HG02759 (cell line): ENCODE measurements around the gene HSPB3.
A peak's percentile ranks its signal among the peaks of the same experiment; 100 is the strongest.
"Not testable (repeated sequence)": the region's sequence is repeated elsewhere in the genome, so short reads cannot be mapped to it uniquely, and the experiment has no call there.

Source experiments
- ATAC-seq: cut with Tn5 transposase; IDR thresholded peaks from one replicate; pipeline ENCODE4 v1.9.1; 2021; ENCODE audit warnings: mild to moderate bottlenecking, moderate library complexity; ENCODE audit not compliant: unreplicated experiment

Gene HSPB3

GRCh38 chr5:54455413-54456157 is at the start of gene HSPB3:
Gene HSPB3 (plus strand): TSS chr5:54455699. CDS start chr5:54455790, 91 bp downstream.
- no peak for ATAC-seq

- no peak for ATAC-seq
Observed at GRCh38 chr5:54411176-54411575, 44.3 kb upstream of the HSPB3 start.

- ATAC-seq = no peak
Observed at GRCh38 chr5:54412913-54413312, 42.6 kb upstream of the HSPB3 start.

GRCh38 chr5:54415147-54415546 is 40.4 kb upstream of the HSPB3 start:
- ATAC-seq = no peak

GRCh38 chr5:54415896-54416601 is 39.5 kb upstream of the HSPB3 start:
- no peak for ATAC-seq

- peak; percentile 57 for ATAC-seq
Observed at GRCh38 chr5:54419573-54420423, 35.7 kb upstream of the HSPB3 start.

GRCh38 chr5:54420511-54420910 is 35.0 kb upstream of the HSPB3 start:
- ATAC-seq = not testable (repeated sequence)

- ATAC-seq = no peak
Observed at GRCh38 chr5:54421976-54422375, 33.5 kb upstream of the HSPB3 start.

GRCh38 chr5:54425258-54425657 is 30.2 kb upstream of the HSPB3 start:
- ATAC-seq = no peak

GRCh38 chr5:54426209-54426608 is 29.3 kb upstream of the HSPB3 start:
- no peak for ATAC-seq

GRCh38 chr5:54434650-54435049 is 20.8 kb upstream of the HSPB3 start:
- ATAC-seq = not testable (repeated sequence)

GRCh38 chr5:54438620-54439389 is 16.7 kb upstream of the HSPB3 start:
- ATAC-seq = no peak

GRCh38 chr5:54440456-54440893 is 15.0 kb upstream of the HSPB3 start:
- peak; percentile 83 for ATAC-seq

- no peak for ATAC-seq
Observed at GRCh38 chr5:54442271-54442670, 13.2 kb upstream of the HSPB3 start.

- no peak for ATAC-seq
Observed at GRCh38 chr5:54443270-54443669, 12.2 kb upstream of the HSPB3 start.

- no peak for ATAC-seq
Observed at GRCh38 chr5:54445691-54446378, 9.7 kb upstream of the HSPB3 start.

GRCh38 chr5:54446379-54446732 is 9.1 kb upstream of the HSPB3 start:
- ATAC-seq = no peak

GRCh38 chr5:54449923-54450322 is 5.6 kb upstream of the HSPB3 start:
- no peak for ATAC-seq

- no peak for ATAC-seq
Observed at GRCh38 chr5:54450542-54450941, 5.0 kb upstream of the HSPB3 start.

GRCh38 chr5:54453046-54453445 is 2.5 kb upstream of the HSPB3 start:
- no peak for ATAC-seq
